ENCODE data around the gene PCDHA3. TPM values are rescaled to one million over a fixed set of nuclear protein-coding genes. Genes with fewer than 3 reads are reported as not detected.
"Not testable (repeated sequence)": the region's sequence is repeated elsewhere in the genome, so short reads cannot be mapped to it uniquely, and the experiment has no call there.

PCDHA3 gene
- total RNA-seq, 2 experiments from 2014 or later = not detected

- peaks cover 23% of the 10 kb centered on the region for H3K36me3 Mint-ChIP-seq
- DNase-seq, H3K4me3 Mint-ChIP-seq, H3K27ac Mint-ChIP-seq, H3K4me1 Mint-ChIP-seq: not testable (repeated sequence)
- peaks cover 32% of the 10 kb centered on the region for H3K9me3 Mint-ChIP-seq
- peaks cover 50% of the 10 kb centered on the region for H3K27me3 Mint-ChIP-seq
Observed at GRCh38 chr5:140802381-140802780, 1.5 kb downstream of the PCDHA3 start.

GRCh38 chr5:140802781-140803271 is 2.0 kb downstream of the PCDHA3 start:
- H3K27ac Mint-ChIP-seq = no peak overlapping the region
- H3K27me3 Mint-ChIP-seq = peaks cover 54% of the 10 kb centered on the region
- H3K4me3 Mint-ChIP-seq = no peak overlapping the region
- H3K36me3 Mint-ChIP-seq = peaks cover 25% of the 10 kb centered on the region
- no peak for DNase-seq
- H3K4me1 Mint-ChIP-seq = no peaks in the 10 kb centered on the region
- H3K9me3 Mint-ChIP-seq = peaks cover 35% of the 10 kb centered on the region

- no peak for DNase-seq
- peaks cover 38% of the 10 kb centered on the region for H3K27me3 Mint-ChIP-seq
- H3K4me3 Mint-ChIP-seq = no peak within 1 kb of the TSS
- peaks cover 42% of the 10 kb centered on the region for H3K9me3 Mint-ChIP-seq
- H3K4me1 Mint-ChIP-seq = no peaks in the 10 kb centered on the region
- peaks cover 13% of the 10 kb centered on the region for H3K36me3 Mint-ChIP-seq
- H3K27ac Mint-ChIP-seq = no peak within 1 kb of the TSS
Observed at GRCh38 chr5:140806834-140807775, 6.2 kb downstream of the PCDHA3 start, which contains the start of gene PCDHA4. Gene PCDHA4, plus strand, starts transcription at chr5:140807068.

- not testable (repeated sequence) for H3K27ac Mint-ChIP-seq, DNase-seq, H3K4me1 Mint-ChIP-seq, H3K4me3 Mint-ChIP-seq
- peaks cover 46% of the 10 kb centered on the region for H3K27me3 Mint-ChIP-seq
- H3K9me3 Mint-ChIP-seq = peaks cover 46% of the 10 kb centered on the region
- H3K36me3 Mint-ChIP-seq = peaks cover 12% of the 10 kb centered on the region
Observed at GRCh38 chr5:140808241-140808888, 7.5 kb downstream of the PCDHA3 start.

- H3K4me3 Mint-ChIP-seq = no peak overlapping the region
- no peaks in the 10 kb centered on the region for H3K4me1 Mint-ChIP-seq
- H3K27ac Mint-ChIP-seq = no peak overlapping the region
- H3K27me3 Mint-ChIP-seq = peaks cover 42% of the 10 kb centered on the region
- no peak for DNase-seq
- peaks cover 10% of the 10 kb centered on the region for H3K36me3 Mint-ChIP-seq
- peaks cover 41% of the 10 kb centered on the region for H3K9me3 Mint-ChIP-seq
Observed at GRCh38 chr5:140808889-140809291, 8.0 kb downstream of the PCDHA3 start.

- no peak within 1 kb of the TSS for H3K27ac Mint-ChIP-seq
- no peak for DNase-seq
- no peak within 1 kb of the TSS for H3K4me3 Mint-ChIP-seq
- no peaks in the 10 kb centered on the region for H3K4me1 Mint-ChIP-seq
- H3K36me3 Mint-ChIP-seq = peaks cover 5% of the 10 kb centered on the region
- H3K9me3 Mint-ChIP-seq = peaks cover 9% of the 10 kb centered on the region
- peaks cover 24% of the 10 kb centered on the region for H3K27me3 Mint-ChIP-seq
Observed at GRCh38 chr5:140821375-140822280, 20.8 kb downstream of the PCDHA3 start, which contains the start of gene PCDHA5. Gene PCDHA5, plus strand, starts transcription at chr5:140821613.

GRCh38 chr5:140822281-140822629 is 21.4 kb downstream of the PCDHA3 start:
- H3K9me3 Mint-ChIP-seq = peaks cover 14% of the 10 kb centered on the region
- no peaks in the 10 kb centered on the region for H3K4me1 Mint-ChIP-seq
- H3K27me3 Mint-ChIP-seq = peaks cover 30% of the 10 kb centered on the region
- peaks cover 7% of the 10 kb centered on the region for H3K36me3 Mint-ChIP-seq
- no peak overlapping the region for H3K4me3 Mint-ChIP-seq
- DNase-seq = no peak
- H3K27ac Mint-ChIP-seq = no peak overlapping the region

GRCh38 chr5:140822969-140823368 is 22.1 kb downstream of the PCDHA3 start:
- not testable (repeated sequence) for H3K4me1 Mint-ChIP-seq, DNase-seq, H3K27ac Mint-ChIP-seq, H3K4me3 Mint-ChIP-seq
- Mint-ChIP-seq H3K9me3 (peaks cover 17% of the 10 kb centered on the region), H3K27me3 (peaks cover 36% of the 10 kb centered on the region), H3K36me3 (peaks cover 11% of the 10 kb centered on the region)

- Mint-ChIP-seq H3K27me3 (peaks cover 41% of the 10 kb centered on the region), H3K36me3 (peaks cover 13% of the 10 kb centered on the region), H3K27ac (no peak overlapping the region), H3K4me3 (no peak overlapping the region), H3K9me3 (peaks cover 21% of the 10 kb centered on the region), H3K4me1 (no peaks in the 10 kb centered on the region)
- DNase-seq = no peak
Observed at GRCh38 chr5:140823475-140823874, 22.6 kb downstream of the PCDHA3 start.

- no peak for DNase-seq
- H3K4me1 Mint-ChIP-seq = no peaks in the 10 kb centered on the region
- H3K4me3 Mint-ChIP-seq = no peak within 1 kb of the TSS
- H3K9me3 Mint-ChIP-seq = peaks cover 23% of the 10 kb centered on the region
- H3K27me3 Mint-ChIP-seq = peaks cover 65% of the 10 kb centered on the region
- no peak within 1 kb of the TSS for H3K27ac Mint-ChIP-seq
- H3K36me3 Mint-ChIP-seq = peaks cover 17% of the 10 kb centered on the region
Observed at GRCh38 chr5:140827704-140828361, 27.0 kb downstream of the PCDHA3 start, which contains the start of gene PCDHA6. Gene PCDHA6, plus strand, starts transcription at chr5:140827960. Its CDS starts 132 bp downstream, at chr5:140828092.

GRCh38 chr5:140828362-140828737 is 27.5 kb downstream of the PCDHA3 start:
- Mint-ChIP-seq H3K27me3 (peaks cover 69% of the 10 kb centered on the region), H3K9me3 (peaks cover 25% of the 10 kb centered on the region), H3K36me3 (peaks cover 20% of the 10 kb centered on the region), H3K4me1 (no peaks in the 10 kb centered on the region), H3K4me3 (no peak overlapping the region), H3K27ac (no peak overlapping the region)
- no peak for DNase-seq

GRCh38 chr5:140829511-140830501 is 28.9 kb downstream of the PCDHA3 start:
- not testable (repeated sequence) for H3K4me1 Mint-ChIP-seq
- peaks cover 82% of the 10 kb centered on the region for H3K27me3 Mint-ChIP-seq

GRCh38 chr5:140833993-140834392 is 33.1 kb downstream of the PCDHA3 start, which contains the start of gene PCDHA7:
Gene PCDHA7, plus strand, starts transcription at chr5:140834269. Its CDS starts 115 bp downstream, at chr5:140834384.
- H3K4me1 Mint-ChIP-seq = no peaks in the 10 kb centered on the region
- no peak for DNase-seq
- no peak within 1 kb of the TSS for H3K4me3 Mint-ChIP-seq
- peaks cover 21% of the 10 kb centered on the region for H3K9me3 Mint-ChIP-seq
- H3K27ac Mint-ChIP-seq = no peak within 1 kb of the TSS
- H3K36me3 Mint-ChIP-seq = peaks cover 13% of the 10 kb centered on the region
- peaks cover 68% of the 10 kb centered on the region for H3K27me3 Mint-ChIP-seq

More at GRCh38 chr5:140829511-140830501, 28.9 kb downstream of the PCDHA3 start:
- Mint-ChIP-seq H3K36me3 (peaks cover 25% of the 10 kb centered on the region), H3K9me3 (peaks cover 35% of the 10 kb centered on the region)
- H3K27ac Mint-ChIP-seq, H3K4me3 Mint-ChIP-seq, DNase-seq: not testable (repeated sequence)

Measured in activated naive CD8-positive, alpha-beta T cell treated with anti-CD3 and anti-CD28 coated beads for 36 hours (primary cell).